Hematopoietic multipotent progenitor cell treated with erythropoietin and hydrocortisone succinate and interleukin-3 and kit ligand, for 15 days (in vitro differentiated cells): Measurements from ENCODE around the gene KRTAP12-4.
"Not testable (repeated sequence)": the region's sequence is repeated elsewhere in the genome, so short reads cannot be mapped to it uniquely, and the experiment has no call there.

Source experiments
- DNase-seq: peaks from one replicate; pipeline ENCODE4 v3.0.0-alpha.2; 2015; ENCODE audit warnings: low spot score

Gene KRTAP12-4

GRCh38 chr21:44653656-44654575 lies 543 bp downstream of the KRTAP12-4 start:
- no peak for DNase-seq

- no peak for DNase-seq
Observed at GRCh38 chr21:44653123-44653522, 1.3 kb downstream of the KRTAP12-4 start.

- DNase-seq, result no peak
Observed at GRCh38 chr21:44650973-44651675, 3.3 kb downstream of the KRTAP12-4 start.

- DNase-seq, result no peak
Observed at GRCh38 chr21:44650265-44650972, 4.0 kb downstream of the KRTAP12-4 start.

GRCh38 chr21:44649521-44650100 lies 4.8 kb downstream of the KRTAP12-4 start:
- no peak for DNase-seq

GRCh38 chr21:44648557-44649311 lies 5.7 kb downstream of the KRTAP12-4 start:
- no peak for DNase-seq

- no peak for DNase-seq
Observed at GRCh38 chr21:44647222-44647552, 7.3 kb downstream of the KRTAP12-4 start.

- DNase-seq, result not testable (repeated sequence)
Observed at GRCh38 chr21:44646366-44647221, 7.9 kb downstream of the KRTAP12-4 start, which contains the start of gene KRTAP10-11. KRTAP10-11 (plus strand) TSS chr21:44646414; CDS start chr21:44646459, 45 bp downstream.

GRCh38 chr21:44644878-44645277 lies 9.6 kb downstream of the KRTAP12-4 start:
- DNase-seq, result no peak

GRCh38 chr21:44643741-44644310 lies 10.6 kb downstream of the KRTAP12-4 start:
- DNase-seq, result no peak

- no peak for DNase-seq
Observed at GRCh38 chr21:44640761-44641160, 13.7 kb downstream of the KRTAP12-4 start.

GRCh38 chr21:44639331-44639655 lies 15.2 kb downstream of the KRTAP12-4 start:
- no peak for DNase-seq

GRCh38 chr21:44638506-44639330 lies 15.7 kb downstream of the KRTAP12-4 start:
- DNase-seq, result not testable (repeated sequence)

- DNase-seq, result not testable (repeated sequence)
Observed at GRCh38 chr21:44637851-44638348, 16.6 kb downstream of the KRTAP12-4 start.

GRCh38 chr21:44637018-44637850 lies 17.2 kb downstream of the KRTAP12-4 start, which contains the start of gene KRTAP10-10:
KRTAP10-10 (plus strand) TSS chr21:44637356; CDS start chr21:44637418, 62 bp downstream.
- no peak for DNase-seq

- no peak for DNase-seq
Observed at GRCh38 chr21:44636209-44637017, 18.0 kb downstream of the KRTAP12-4 start.

GRCh38 chr21:44632067-44632466 lies 22.4 kb downstream of the KRTAP12-4 start:
- no peak for DNase-seq
